Skin epidermis (tissue), 12 donors: Measurements from ENCODE around the gene PCNX2.
A peak's percentile ranks its signal among the peaks of the same experiment; 100 is the strongest.
"Not testable (repeated sequence)": the region's sequence is repeated elsewhere in the genome, so short reads cannot be mapped to it uniquely, and the experiment has no call there.

Experiments used
- H3K27ac ChIP-seq, 21 experiments: fragments of 200-600 bp; sonication (generic) in 11 of 21; one replicate each; pipeline ENCODE4 v1.5.0; 2020; ENCODE audit warnings: mild to moderate bottlenecking in 3 of 21, inconsistent platforms in 2 of 21, moderate library complexity in 2 of 21
- H3K4me3 ChIP-seq, 7 experiments: fragments of 200-600 bp; sonication (generic) in 2 of 7; one replicate each; pipeline ENCODE4 v1.5.0; 2020; ENCODE audit warnings: inconsistent platforms in 2 of 7, mild to moderate bottlenecking in 2 of 7, moderate library complexity in 1 of 7

The PCNX2 gene

GRCh38 chr1:233114860-233115259, 180.7 kb downstream of the PCNX2 start:
- Histone ChIP-seq H3K27ac (peak overlapping the region in 8 of 21 experiments; percentile 12 to 85 (median 76)), H3K4me3 (no peak overlapping the region)

GRCh38 chr1:233114159-233114558, 181.4 kb downstream of the PCNX2 start:
- Histone ChIP-seq H3K4me3 (no peak overlapping the region), H3K27ac (peak overlapping the region in 10 of 21 experiments; percentile 1 to 85 (median 76))

- peak overlapping the region in 19 of 21 experiments; percentile 0 to 85 (median 71) for H3K27ac ChIP-seq
- H3K4me3 ChIP-seq: peak overlapping the region in 1 of 7 experiments; percentile 6
Measured at GRCh38 chr1:233113009-233113879, 182.3 kb downstream of the PCNX2 start.

GRCh38 chr1:233112186-233113008, 183.1 kb downstream of the PCNX2 start:
- Histone ChIP-seq H3K4me3 (no peak overlapping the region), H3K27ac (peak overlapping the region in 13 of 21 experiments; percentile 9 to 85 (median 57))

GRCh38 chr1:233111731-233112130, 183.8 kb downstream of the PCNX2 start:
- Histone ChIP-seq H3K27ac (peak overlapping the region in 5 of 21 experiments; percentile 9 to 79 (median 67)), H3K4me3 (no peak overlapping the region)

GRCh38 chr1:233109096-233109495, 186.4 kb downstream of the PCNX2 start:
- no peak overlapping the region for H3K27ac ChIP-seq
- H3K4me3 ChIP-seq: no peak overlapping the region

GRCh38 chr1:233107716-233108130, 187.8 kb downstream of the PCNX2 start:
- peak overlapping the region in 5 of 21 experiments; percentile 15 to 60 (median 24) for H3K27ac ChIP-seq

GRCh38 chr1:233107130-233107660, 188.3 kb downstream of the PCNX2 start:
- Histone ChIP-seq H3K27ac (peak overlapping the region in 1 of 21 experiments; percentile 45), H3K4me3 (no peak overlapping the region)

More at GRCh38 chr1:233107716-233108130, 187.8 kb downstream of the PCNX2 start:
- H3K4me3 ChIP-seq: not testable (repeated sequence)

- H3K27ac ChIP-seq: no peak overlapping the region
- H3K4me3 ChIP-seq: no peak overlapping the region
Measured at GRCh38 chr1:233105225-233105624, 190.3 kb downstream of the PCNX2 start.

- H3K27ac ChIP-seq: no peak overlapping the region
- no peak overlapping the region for H3K4me3 ChIP-seq
Measured at GRCh38 chr1:233102341-233102740, 193.2 kb downstream of the PCNX2 start.

- Histone ChIP-seq H3K27ac (peak overlapping the region in 4 of 21 experiments; percentile 26 to 51 (median 44)), H3K4me3 (no peak overlapping the region)
Measured at GRCh38 chr1:233097959-233098580, 197.5 kb downstream of the PCNX2 start.

- Histone ChIP-seq H3K4me3 (no peak overlapping the region), H3K27ac (peak overlapping the region in 5 of 21 experiments; percentile 4 to 48 (median 26))
Measured at GRCh38 chr1:233097546-233097945, 198.0 kb downstream of the PCNX2 start.

- H3K4me3 ChIP-seq: no peak overlapping the region
- H3K27ac ChIP-seq: no peak overlapping the region
Measured at GRCh38 chr1:233094691-233095090, 200.8 kb downstream of the PCNX2 start.

GRCh38 chr1:233094269-233094668, 201.3 kb downstream of the PCNX2 start:
- no peak overlapping the region for H3K27ac ChIP-seq
- H3K4me3 ChIP-seq: no peak overlapping the region

GRCh38 chr1:233090746-233091494, 204.6 kb downstream of the PCNX2 start:
- Histone ChIP-seq H3K27ac (no peak overlapping the region), H3K4me3 (no peak overlapping the region)

GRCh38 chr1:233089251-233089650, 206.3 kb downstream of the PCNX2 start:
- no peak overlapping the region for H3K27ac ChIP-seq
- no peak overlapping the region for H3K4me3 ChIP-seq

- Histone ChIP-seq H3K4me3 (no peak overlapping the region), H3K27ac (no peak overlapping the region)
Measured at GRCh38 chr1:233088613-233089012, 206.9 kb downstream of the PCNX2 start.

GRCh38 chr1:233086961-233087881, 208.3 kb downstream of the PCNX2 start:
- no peak overlapping the region for H3K4me3 ChIP-seq
- no peak overlapping the region for H3K27ac ChIP-seq
